ENCODE measurements around the gene POU4F3.

DNA sequence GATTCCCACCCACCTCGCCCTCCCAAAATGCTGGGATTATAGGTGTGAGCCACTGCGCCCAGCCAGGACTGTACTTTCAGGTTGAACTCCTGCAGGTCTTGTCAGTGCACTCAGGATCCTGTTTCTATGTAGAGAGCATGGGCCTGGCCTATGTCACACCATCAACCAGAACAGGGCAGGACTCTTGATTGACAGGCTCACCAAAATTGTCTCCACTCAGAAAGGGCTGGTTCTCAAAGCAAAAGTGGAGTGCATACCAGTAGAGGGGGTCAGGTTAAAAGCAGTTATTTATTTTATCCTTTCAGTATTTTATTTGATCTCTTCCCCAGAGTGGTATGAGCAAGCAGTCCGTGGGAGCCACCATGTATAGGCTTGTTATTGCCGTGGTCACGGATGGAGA lies 27.4 kb upstream of the POU4F3 start:
- no peak for TF ChIP-seq POLR2A (IDR thresholded peaks at IDR 0.05; ENCODE audit: low read depth, low read length)
- TF ChIP-seq POLR2AphosphoS5 (IDR thresholded peaks at IDR 0.05; ENCODE audit: low read depth, low read length), result no peak

All from GM12891 (cell line).